ENCODE results near the gene RAD50.

RAD50 gene

DNA sequence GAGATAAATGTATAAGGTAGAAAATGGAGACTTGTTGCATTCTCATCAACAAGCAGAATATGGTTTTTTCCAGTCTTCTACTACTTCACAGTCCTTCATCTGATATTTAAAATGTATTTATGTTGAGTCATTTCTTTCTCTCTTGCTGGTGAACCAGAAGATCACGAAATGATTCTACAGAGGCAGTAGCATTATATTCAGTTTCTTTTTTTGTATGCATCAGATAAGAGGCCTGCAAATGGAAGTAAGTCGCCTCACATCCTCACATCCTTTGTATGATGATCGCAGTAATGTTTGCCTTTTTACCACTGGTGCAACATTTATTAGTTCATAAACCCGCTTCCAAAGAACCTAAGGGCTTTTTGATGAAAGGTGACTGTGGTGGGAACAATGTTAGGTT is 79.1 kb downstream of the RAD50 start:
- DNase-seq = no peak

DNA sequence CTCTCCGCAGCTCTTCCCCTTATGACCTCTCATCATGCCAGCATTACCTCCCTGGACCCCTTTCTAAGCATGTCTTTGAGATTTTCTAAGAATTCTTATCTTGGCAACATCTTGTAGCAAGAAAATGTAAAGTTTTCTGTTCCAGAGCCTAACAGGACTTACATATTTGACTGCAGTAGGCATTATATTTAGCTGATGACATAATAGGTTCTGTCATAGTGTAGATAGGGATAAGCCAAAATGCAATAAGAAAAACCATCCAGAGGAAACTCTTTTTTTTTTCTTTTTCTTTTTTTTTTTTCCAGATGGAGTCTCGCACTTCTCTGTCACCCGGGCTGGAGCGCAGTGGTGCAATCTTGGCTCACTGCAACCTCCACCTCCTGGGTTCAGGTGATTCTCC is 80.5 kb downstream of the RAD50 start:
- DNase-seq = no peak

DNA sequence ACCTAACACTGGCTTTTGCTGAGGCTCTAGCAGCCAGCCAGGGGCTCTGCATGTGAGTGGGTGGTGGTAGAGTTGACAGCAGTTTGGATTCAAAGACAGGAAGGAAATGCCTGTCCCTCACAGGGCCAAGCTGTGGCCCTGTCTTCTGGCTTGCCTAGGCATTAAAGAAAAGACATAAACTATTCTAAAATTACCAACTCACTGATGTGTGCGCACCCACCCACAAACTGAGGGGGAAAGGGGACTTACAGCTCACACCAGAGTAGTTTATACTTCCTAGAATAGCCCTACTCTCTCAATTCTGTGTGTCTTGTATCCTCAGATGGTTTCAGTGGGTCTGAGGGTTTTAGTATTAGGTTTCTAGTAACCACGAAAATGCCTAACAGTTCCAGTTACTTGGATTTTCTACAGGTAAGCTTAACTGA is 82.9 kb downstream of the RAD50 start:
- no peak for DNase-seq

DNA sequence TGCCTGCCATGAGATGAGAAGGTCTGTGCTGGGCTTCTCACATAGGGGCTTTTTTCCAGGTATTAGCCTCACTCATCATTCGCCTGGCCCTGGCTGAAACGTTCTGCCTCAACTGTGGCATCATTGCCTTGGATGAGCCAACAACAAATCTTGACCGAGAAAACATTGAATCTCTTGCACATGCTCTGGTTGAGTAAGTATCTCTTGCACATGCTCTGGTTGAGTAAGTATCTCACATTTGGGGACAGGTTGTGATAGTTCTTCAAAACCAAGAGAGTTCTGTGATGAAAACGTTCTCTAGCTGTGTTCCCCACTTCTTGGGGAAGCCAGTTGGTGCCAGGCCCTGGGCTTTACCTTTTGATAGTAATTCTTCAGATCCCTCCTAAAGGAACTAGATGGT is 83.8 kb downstream of the RAD50 start:
- no peak for DNase-seq

DNA sequence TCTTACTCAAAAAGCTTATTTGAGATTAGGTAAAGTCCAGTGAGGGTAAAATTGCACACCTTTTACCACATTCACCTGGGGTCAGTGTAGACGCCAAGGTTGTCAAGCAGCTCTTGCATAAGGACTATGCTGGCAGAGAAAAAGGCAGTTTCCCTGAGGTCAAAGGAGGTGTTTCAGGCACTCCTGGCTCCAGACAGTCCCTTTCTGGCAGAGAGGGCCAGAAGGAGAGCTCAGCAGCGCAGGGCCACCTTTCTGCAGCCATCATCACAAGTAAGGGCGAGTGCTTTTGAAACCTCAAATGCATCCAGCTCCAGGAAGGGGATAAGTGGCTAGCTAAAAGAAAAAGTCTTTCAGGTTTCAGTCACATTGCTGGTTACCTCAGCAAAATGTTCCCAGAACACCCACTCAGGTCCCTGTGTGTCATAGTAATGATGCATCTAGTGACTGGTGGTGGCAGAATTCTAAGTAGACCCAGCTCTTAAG is 84.5 kb downstream of the RAD50 start:
- DNase-seq = no peak

DNA sequence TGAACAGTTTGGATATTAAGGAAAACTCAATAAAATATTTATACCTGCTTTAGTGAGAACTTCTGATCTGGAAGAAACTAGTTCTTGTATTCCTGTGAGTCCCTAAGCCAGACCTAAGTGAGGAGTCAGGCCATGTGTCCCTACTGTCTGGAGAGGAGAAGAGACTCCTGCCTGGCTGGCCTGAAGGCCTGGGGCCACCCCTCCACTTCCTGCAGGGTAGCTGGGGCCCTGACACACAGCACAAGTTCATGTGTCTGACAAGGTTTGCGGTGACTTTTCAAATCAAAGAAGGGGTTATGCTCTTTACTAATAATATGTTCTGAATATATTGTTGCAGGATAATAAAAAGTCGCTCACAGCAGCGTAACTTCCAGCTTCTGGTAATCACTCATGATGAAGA is 85.1 kb downstream of the RAD50 start:
- DNase-seq = no peak

DNA sequence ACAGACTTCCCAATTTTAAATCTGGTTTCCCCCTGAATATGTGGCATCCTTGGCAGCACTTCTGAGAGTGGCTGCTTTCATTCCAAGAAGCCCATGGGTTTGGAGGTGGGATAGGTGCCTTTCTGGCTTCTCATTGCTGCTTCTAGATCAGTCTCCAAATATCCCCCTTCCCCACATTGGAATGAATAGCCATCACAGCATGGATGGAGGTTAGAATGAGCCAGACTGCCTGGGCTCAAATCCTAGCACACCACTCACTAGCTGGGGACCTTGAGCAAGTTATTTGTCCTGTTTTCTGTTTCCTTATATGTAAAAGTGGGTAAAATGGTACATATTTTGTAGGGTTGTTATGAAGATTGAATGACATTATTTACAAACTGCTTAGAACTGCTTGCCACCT is 87.4 kb downstream of the RAD50 start:
- DNase-seq = no peak

DNA sequence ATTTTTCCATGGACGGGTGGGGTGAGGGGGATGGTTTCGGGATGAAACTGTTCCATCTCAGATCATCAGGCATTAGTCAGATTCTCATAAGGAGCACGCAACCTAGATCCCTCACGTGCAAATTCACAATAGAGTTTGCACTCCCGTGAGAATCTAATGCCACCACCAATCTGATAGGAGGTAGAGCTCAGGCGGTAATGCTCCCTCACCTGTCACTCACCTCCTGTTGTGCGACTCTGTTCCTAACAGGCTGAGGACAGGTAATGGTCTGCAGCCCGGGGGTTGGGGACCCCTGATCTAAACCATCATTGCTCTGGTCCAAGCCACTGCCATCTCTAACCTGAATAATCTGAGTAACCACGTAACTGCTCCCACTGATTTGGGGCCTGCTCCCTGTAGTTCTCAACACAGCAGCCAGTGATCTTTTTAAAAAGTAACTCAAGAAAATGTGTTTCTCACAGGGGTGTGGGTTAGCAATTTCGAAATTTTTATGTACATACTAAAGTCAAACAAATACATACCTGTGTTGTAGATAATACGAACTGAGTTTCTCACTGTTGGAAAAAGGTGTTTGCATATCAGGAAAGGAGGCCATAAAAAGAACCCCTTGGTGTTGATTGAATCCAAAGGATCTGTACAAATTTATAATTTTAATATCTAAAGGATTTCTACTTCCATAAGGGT is 89.9 kb downstream of the RAD50 start:
- no peak for DNase-seq

DNA sequence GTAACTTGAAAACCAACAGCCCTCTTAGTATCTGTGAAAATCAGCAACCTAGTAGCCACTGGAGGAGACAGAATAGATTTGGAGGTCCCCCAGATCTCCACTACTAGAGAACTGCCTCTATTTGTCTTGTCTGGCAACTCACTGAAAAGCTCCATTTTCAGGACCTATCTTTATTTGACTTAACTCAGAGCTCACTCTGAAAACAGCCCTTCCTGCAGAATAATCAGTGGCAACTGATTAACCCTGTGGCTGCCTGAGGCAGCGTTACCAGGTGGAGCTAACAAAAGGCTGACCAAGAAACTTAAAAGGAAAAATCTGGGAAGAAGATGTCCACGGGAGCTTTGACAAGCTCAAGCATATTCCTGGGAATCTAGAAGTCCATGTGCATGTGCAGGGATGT is 90.7 kb downstream of the RAD50 start:
- DNase-seq = no peak

DNA sequence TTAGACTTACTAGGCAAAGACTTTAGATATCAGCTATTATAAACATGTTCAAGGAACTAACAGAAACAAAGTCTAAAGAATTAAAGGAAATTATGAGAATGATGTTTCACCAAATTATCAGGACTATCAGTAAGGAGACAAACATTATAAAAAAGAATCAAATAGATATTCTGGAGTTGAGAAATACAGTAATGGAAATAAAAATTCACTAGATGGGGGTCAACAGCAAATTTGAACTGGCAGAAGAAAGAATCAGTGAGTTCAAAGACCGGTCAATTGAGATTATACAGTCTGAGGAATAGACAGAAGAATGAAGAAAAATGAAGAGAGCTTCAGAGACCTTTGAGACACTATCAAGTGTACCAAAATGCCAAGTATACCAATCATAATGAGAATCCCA is 91.6 kb downstream of the RAD50 start:
- no peak for DNase-seq

DNA sequence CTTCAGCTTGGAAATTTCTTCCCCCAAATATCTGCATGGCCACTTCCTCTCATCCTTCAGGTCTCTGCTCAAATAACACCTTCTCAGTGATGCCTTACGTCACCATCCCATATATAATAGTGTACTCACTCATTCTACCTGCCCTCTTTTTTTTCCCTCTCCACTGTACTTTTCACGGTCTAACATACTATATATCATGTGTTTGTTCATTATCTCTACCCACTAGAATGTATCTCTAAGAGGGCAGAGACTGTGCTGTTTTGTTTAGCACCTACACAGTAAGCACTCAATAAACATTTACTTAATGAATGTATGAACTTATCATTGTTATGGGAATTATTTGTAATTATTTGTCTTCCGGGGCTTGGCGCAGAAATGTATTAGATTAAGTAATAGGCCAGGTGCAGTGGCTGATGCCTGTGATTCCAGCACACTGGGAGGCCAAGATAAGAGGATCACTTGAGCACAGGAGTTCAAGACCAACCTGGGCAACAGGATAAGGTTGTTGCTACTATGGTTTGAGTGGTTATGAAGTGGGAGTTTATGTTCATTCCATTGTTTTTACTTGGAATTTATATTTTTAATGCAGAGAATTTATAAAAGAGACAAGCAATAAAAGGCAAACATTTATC is 95.2 kb downstream of the RAD50 start:
- DNase-seq = no peak

DNA sequence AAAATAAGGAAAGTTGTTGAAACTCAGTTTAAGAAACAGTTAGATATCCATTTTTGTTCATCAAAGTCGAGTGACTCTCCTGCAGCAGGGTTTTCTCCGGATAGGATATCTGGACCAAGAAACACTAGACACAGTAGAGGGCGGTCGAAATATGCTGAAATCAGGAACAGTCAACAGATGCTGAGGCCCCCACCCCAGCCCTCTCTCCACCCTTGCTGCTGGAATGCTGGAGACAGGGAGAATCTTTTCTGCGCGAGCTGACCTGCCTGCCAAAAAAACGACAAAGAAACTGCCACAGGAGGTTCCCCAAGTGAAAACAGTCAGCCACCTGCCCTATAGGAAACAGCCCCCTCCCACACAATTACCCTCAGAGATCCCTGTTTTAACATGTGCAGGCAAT is 96.9 kb downstream of the RAD50 start:
- no peak for DNase-seq

DNA sequence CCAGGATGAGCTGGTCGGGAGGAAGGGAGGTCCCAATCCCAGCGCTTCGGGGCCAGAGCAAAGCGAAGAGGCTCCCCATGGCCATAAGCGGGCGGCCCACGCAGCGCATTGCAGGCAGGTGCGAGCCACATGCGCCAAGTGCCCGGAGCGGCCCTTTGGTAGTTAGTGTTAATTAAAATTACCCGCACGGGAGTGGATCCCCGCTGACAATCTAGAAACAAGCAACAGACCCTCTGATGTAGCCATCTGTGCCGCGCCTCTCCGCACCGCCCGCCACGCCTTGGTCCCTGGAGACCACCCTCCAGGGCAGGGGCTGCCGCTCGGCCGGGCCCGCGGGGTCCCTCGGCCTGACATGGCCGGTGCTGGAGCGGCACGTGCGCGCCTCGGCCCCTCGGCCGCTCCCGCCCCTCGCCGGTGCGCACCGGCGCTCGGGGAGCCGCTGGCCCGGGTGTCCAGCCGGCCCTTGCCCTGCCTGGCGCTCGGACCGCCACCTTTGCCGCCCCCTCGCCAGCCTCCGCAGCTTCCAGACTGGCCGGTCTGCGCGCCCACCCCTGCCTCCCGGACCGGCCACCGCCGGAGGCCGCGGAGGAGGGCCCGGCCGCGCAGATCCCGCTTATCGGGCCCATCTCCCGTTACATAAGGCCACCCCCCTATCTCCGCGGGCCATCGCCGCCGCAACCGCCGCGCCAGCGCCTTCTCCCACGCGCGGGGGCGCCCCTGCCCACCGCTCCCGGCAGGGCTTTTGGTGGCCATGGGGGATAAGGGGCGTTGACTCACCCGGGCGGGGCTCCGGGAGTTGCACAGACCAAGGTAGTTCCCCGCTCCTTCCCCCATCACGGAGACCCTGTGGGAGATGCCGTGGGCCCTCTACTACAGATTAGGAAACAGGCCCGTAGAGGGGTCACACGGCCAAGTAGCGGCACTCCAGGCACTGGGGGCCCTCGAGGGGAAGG is 99.3 kb downstream of the RAD50 start:
- DNase-seq = peak; percentile 43

DNA sequence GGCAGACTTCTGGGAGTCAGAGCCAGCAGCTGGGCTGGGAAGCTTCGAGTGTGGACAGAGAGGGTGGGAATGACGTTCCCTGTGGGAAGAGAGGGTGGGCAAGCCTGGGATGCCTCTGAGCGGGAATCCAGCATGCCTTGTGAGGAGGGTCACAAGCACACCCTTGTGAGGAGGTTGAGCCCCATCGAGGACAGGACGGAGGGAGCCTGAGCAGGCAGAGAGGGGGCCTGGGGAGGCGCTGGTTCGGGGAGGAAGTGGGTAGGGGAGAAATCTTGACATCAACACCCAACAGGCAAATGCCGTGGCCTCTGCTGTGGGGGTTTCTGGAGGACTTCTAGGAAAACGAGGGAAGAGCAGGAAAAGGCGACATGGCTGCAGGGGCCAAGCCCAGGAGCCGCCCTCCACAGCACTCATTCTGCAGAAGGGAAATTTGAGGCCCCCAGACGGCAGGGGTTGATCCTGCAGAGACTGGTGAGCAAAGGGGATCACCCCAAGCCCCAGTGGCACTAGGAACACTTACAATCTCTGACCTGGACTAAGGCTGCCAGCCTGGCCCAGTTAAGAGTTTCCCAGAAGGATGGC is 100.1 kb downstream of the RAD50 start:
- no peak for DNase-seq

DNA sequence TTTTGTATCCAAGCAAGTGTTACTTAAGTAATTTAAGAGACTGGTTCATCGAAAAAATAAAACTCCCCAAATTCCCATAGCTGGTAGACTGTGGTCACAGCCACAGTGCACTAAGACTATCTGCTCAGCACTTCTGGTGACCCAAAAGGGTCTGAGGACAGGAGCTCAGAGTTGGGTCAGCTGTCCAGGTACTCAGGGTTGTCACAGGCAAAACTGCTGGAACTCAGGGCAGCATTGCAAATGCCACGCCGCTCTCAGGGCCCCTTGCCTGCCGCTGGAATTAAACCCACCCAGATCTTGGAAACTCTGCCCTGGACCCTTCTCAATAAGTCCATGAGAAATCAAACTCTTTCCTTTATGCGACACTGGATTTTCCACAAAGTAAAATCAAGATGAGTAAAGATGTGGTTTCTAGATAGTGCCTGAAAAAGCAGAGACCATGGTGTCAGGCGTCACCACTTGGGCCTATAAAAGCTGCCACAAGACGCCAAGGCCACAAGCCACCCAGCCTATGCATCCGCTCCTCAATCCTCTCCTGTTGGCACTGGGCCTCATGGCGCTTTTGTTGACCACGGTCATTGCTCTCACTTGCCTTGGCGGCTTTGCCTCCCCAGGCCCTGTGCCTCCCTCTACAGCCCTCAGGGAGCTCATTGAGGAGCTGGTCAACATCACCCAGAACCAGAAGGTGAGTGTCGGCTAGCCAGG is 101.1 kb downstream of the RAD50 start, which contains the start of gene IL13:
TSS of gene IL13 (plus strand) at position 498 of the 705 bp plus-strand sequence. CDS start at position 512, 14 bp downstream.
- DNase-seq = no peak

DNA sequence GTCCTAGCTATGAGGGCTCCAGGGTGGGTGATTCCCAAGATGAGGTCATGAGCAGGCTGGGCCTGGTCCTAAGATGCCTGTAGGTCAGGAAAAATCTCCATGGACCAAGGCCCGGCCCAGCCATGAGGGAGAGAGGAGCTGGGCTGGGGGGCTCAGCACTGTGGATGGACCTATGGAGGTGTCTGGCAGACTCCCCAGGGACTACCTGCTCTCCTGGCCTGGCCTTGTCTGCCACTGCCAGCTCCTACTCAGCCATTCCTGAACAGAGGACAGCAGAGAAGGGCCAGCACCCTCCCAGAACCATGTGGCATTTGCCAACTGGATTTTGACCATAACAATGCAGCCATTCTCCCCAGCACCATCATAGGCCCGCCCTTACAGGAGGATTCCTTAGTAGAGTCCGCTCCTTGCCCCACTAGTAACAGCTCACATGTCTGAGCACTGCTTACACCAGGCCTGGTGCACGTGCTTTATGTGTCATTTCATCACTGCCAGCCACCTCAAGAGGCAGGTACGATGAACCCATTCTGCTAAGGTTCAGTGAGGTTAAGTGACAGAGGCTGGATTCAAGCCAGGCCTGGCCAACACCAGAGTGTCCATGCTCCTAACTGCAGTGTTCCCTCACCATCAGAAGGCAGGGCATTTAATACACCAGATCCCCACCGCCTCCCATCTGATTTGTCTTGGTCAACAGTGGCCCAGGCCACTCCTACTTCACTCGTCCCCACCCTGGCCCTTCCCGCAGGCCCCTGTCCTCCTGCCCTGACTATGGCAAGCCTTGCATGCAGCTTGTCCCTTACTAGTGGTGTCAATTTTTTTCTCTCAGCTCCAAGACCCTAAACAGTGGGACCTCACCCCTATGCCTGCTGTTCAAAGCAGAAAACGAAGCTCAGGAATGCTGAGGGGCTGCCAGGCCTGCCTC is 101.9 kb downstream of the RAD50 start:
- DNase-seq = no peak

DNA sequence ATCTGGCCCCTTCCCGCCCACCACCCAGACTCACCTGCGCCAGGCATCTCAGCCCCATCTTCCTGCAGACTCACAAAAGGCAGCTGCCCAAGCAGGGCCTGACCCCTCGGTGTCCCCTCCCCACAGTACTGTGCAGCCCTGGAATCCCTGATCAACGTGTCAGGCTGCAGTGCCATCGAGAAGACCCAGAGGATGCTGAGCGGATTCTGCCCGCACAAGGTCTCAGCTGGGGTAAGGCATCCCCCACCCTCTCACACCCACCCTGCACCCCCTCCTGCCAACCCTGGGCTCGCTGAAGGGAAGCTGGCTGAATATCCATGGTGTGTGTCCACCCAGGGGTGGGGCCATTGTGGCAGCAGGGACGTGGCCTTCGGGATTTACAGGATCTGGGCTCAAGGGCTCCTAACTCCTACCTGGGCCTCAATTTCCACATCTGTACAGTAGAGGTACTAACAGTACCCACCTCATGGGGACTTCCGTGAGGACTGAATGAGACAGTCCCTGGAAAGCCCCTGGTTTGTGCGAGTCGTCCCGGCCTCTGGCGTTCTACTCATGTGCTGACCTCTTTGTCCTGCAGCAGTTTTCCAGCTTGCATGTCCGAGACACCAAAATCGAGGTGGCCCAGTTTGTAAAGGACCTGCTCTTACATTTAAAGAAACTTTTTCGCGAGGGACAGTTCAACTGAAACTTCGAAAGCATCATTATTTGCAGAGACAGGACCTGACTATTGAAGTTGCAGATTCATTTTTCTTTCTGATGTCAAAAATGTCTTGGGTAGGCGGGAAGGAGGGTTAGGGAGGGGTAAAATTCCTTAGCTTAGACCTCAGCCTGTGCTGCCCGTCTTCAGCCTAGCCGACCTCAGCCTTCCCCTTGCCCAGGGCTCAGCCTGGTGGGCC is 103.1 kb downstream of the RAD50 start:
- DNase-seq = no peak

DNA sequence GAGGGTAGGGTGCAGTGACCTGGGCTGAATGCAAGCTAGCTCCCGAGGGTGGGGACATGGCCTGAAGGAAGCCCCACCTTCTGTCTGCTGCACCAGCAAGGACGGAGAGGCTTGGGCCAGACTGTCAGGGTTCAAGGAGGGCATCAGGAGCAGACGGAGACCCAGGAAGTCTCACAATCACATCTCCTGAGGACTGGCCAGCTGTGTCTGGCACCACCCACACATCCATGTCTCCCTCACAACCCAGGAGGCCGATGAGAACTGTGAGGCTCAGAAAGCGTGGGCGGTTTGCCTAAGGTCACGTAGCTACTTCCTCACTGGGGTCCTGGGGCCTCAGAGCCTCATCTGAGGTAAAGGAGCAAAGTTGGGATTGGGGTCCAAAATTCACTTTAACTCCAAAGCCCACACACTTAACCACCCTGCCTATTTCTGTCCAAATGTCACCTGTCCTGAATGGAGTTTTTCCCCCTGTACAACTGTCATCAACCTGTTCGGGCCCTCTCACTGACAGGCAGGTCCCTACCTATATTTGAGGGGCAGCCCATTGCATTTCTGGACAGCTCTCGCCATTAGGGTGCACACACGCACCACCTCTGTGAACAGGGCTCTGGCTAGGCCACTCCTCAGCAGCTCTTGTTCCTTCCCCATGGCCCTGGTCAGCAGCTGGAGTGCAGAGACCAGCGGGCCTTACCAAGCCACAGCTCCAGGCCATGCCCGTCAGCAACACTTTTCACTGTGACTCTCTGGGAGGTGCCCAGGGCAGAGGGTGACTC is 104.6 kb downstream of the RAD50 start:
- DNase-seq = no peak

DNA sequence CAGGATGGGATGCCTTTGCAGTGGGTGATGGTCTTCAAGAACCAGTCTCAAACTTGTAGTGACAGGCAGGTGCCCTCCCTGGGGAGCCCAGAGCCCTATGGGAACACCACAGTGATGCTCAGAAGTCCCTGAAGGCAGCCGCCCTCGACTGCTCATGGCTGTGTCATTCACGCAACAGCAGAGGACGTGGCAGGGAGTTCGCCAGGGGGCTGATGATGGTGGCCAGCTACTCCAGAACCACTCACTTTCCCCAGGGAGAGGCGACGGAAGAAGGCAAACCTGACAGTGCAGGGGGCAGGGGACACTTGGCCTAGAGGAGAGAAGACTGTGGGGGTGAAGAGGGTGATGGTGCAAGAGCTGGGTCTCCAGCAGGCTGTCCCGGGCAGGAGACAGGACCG is 105.2 kb downstream of the RAD50 start:
- DNase-seq = no peak

Measured in activated T-cell treated with anti-CD3 and anti-CD28 coated beads, Interleukin-2, amount 50 U/mL, for 1 hour (primary cell).